NT2/D1 (cell line): ENCODE results near the gene LDLRAD4.

ENCODE experiments used
- YY1 ChIP-seq: IDR thresholded peaks from 2 replicates; pipeline ENCODE4 v1.6.1; 2011; ENCODE audit not compliant: insufficient read length, insufficient read depth
- ZNF274 ChIP-seq: IDR thresholded peaks from 2 replicates; pipeline ENCODE4 v1.6.1; 2011; ENCODE audit warnings: mild to moderate bottlenecking, low read depth, low read length

DNA sequence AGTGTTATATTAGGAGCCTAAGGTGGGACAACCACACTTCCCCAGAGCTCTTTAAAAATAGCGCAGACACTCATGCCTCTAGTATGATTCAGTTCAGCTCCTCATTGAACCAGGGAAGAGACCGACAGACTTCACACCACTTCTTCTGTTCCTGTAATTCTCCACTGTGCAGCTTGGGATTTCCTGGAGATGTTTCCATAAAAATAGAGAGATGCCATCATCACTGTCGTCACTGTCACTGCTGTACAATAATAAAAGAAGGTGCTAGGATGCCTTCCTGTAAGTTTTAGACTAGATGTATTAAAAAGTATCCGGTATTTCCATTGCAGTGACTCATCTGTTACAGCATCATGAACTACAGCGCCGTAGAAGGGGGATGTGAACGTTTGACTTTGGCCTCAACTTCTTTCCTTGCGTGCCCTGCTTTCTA, 396.9 kb downstream of the LDLRAD4 start:
- TF ChIP-seq YY1, result no peak
- no peak for TF ChIP-seq ZNF274
